GM19099 (cell line): ENCODE data around the gene SMIM1.

Source experiments
- POLR2A ChIP-seq: IDR thresholded peaks from 3 replicates; pipeline ENCODE4 v1.6.1; 2011; ENCODE audit warnings: low read depth; ENCODE audit not compliant: insufficient read length; ENCODE audit errors: extremely low read depth

SMIM1 gene

GRCh38 chr1:3777078-3777547 lies 4.6 kb downstream of the SMIM1 start:
- no peak for TF ChIP-seq POLR2A

DNA sequence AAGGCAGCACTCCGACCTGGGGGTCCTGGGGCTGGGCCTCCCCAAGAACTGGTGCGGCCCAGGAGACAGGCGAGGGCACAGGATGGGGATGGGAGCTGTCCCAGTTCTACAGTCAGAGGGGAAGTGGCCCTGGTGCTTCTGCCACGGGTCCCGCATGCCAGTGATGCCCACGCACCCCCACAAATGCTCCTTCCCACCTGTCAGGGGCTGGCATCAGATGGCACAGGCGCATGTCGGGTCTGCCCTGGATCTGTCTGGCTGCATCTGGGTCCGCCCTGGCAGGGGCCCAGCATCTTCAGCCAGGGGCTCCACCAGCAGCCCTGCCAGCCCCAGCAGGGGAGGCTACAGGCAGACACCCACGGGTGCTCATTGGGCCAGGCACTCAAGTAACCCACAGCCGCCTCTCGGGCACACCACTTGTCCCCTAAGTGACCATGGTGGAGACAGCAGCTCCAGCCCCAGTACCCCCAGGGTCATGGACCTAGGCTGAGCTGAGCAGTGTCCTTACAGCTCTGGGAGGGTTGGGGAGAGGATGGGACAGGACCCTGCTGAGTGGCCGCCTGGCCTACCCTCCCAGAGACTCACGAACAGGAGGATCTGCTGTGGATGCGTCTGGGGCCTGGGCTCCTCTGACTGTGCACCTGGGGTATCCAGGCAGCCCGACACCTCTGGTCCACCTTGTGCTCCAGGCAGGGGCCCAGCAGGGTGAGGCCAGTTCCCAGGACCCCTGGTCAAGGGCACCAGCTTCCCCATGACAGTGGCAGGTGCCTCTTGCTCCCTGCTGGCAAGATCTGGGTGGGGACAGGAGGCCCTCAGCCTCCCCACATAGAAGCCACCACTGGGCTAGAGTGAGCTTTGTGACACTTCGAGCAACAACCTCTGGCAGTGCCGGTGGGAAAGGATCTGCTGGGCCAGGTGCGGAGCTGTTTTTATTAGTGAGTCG lies 5.4 kb downstream of the SMIM1 start:
- TF ChIP-seq POLR2A: no peak

DNA sequence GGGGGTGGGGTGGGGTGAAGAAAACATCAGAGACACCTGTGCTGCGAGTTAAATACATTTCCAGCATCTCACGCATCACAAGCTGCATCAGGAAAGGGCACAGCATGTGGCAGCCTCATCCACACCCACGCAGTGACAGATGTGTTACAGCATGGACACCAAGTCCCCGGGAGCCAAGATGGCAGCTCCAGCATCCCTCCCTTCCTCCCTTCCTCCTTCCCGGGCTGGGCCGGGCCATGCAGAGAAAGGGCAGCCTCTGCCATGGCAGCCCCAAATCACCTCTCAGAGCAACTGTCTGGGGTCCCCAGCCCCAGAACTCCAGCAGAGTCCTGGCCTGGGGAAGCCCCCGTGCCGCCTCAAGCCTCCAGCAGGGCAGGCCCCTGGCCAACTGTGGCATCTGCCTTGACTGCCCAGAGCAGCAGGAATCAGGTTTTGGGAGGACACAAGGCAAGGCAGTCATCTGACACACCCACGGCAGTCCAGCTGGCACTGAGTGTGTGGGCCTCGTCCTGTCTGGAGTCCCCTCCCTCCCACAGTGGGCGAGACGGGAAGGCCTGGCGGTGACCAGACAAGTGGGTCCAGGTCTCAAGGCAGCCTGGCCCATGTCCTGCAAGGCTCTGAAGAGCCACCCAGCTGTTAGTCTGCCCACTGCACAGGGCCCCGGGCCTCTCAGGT lies 6.2 kb downstream of the SMIM1 start:
- TF ChIP-seq POLR2A: no peak

DNA sequence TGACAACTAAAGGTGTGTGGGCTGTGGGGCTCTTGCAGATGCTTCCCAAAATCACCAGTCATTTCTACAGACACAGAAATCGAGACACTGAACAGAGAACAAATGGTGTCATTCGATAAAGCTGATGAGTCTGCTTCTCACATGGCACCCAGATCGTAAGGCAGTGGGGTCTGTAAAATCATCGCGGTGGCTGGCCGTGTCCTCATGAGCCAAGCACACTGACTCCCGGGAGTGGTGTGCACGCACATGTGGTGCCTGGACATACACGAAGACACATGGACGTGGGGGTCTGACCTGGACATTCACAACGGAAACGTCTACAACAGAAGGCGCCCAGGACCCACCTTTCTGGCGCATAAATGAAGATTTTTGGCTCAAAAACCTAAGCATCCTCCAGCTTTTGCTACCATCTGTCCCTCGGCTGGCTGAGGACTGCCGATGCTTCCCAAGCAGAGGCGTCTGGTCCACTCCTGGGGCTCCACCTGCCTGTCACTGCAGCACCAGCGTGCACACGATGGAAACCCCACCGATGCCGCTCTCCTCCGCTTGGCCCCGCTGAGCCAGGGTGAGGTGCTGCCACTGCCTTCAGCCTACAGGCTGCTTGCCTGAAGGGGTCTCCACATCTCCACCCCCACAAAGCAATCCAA lies 6.8 kb downstream of the SMIM1 start:
- TF ChIP-seq POLR2A: no peak

DNA sequence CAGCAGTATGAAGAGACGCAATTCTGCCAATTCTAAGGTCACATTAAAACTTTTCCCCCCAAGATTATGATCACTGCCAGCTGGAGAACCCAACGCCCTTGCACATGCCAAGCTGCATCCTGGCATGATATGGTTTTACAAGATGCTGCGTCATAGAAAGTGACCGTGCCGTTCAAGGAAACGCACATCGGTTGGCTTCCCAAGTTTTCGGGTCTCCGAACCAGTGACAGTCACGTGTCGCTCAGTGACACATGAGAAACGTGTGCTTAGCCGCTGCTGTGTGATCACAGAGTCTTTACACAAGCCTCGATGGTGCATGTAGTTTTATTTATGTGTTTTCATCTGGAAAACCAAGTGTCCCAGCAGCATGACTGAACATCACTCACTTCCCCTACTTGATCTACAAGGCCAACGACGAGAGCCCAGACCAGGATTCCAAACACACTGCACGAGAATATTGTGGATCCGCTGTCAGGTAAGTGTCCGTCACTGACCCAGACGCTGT lies 7.4 kb downstream of the SMIM1 start:
- no peak for TF ChIP-seq POLR2A

DNA sequence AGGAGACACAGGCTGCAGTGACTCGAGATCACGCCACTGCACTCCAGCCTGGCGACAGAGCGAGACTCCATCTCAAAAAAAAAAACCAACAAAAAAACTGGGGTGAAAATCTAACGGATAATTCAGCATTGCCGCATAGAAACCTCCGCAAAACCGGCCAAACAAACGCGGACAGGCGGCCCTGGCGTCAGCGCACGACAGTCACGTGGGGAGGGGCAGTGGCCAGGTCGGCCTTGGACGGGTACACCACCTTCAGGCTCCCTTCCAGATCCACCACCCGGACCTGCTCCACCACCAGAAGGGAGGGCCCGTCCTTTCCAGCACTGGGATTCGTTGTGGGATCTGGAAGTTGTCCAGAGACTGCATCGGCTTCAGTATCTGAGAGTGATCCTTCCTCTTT lies 8.4 kb downstream of the SMIM1 start:
- TF ChIP-seq POLR2A: no peak

- TF ChIP-seq POLR2A: no peak
Measured at GRCh38 chr1:3783651-3784474, 11.3 kb downstream of the SMIM1 start.

GRCh38 chr1:3785045-3785444 lies 12.5 kb downstream of the SMIM1 start:
- no peak for TF ChIP-seq POLR2A

GRCh38 chr1:3785456-3786157 lies 13.1 kb downstream of the SMIM1 start:
- TF ChIP-seq POLR2A: no peak

DNA sequence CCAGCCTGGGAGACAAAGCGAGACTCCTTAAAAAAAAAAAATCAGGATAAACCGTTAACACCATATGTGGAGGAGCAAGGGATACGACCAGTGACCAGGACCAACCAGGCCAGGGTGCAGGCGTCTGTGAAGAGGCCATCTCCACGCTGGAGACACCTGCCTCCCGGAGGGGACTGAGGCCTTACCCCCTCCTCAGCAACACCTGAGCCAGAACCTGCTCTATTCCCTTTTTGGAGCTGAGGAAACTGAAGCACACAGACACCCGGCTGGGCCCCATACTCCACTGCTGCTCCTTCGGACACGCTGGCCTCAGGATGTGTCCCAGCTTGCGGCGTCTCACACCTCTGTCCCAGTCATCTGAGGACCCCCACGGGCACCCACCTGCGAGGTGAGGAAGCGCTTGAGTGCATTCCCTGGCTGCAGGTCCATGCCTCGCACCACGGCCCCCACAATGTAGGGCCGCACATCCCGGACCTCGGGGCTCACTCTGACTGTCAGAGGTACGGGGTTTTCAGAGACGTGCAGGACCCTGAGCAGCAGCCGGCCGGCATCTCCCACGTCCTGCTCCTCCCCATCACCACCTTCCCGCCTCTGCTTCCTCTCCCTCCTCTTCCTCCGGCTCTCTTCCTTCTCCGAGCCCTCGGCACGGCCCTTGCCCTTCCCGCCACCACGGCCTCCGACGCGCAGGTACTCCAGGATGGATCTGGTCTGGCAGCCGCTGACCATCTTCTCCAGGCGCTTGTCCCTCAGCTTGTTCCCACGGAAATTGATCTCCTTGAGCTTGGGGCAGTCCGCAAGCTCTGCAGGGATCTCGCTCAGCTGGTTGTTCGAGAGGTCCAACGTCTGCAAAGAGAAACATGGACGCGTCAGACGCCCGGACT lies 14.2 kb downstream of the SMIM1 start:
- no peak for TF ChIP-seq POLR2A

GRCh38 chr1:3787349-3787715 lies 14.8 kb downstream of the SMIM1 start:
- TF ChIP-seq POLR2A: no peak

- TF ChIP-seq POLR2A: no peak
Measured at GRCh38 chr1:3787745-3788605, 15.4 kb downstream of the SMIM1 start.
